Retinal pigment epithelial cell (primary cell): ENCODE data around the gene ARHGAP24.
A peak's percentile ranks its signal among the peaks of the same experiment; 100 is the strongest.

Experiments used
- DNase-seq: peaks from one replicate; pipeline ENCODE4 v3.0.0-alpha.2; 2010; ENCODE audit warnings: low read depth
- H3K4me3 ChIP-seq: 2 replicates; pipeline ENCODE4 v1.5.1; 2011; ENCODE audit warnings: mild to moderate bottlenecking, low read length, control low read depth, moderate library complexity
- CTCF ChIP-seq: conservative IDR thresholded peaks from 2 replicates; pipeline ENCODE4 v1.5.1; 2011; ENCODE audit warnings: low read depth, low read length, control low read depth, inconsistent platforms

The ARHGAP24 gene

GRCh38 chr4:85681221-85681657 lies 206.3 kb downstream of the ARHGAP24 start:
- TF ChIP-seq CTCF: no peak
- peak; percentile 88 for DNase-seq
- H3K4me3 ChIP-seq: no peak overlapping the region

- DNase-seq: no peak
- TF ChIP-seq CTCF: no peak
Measured at GRCh38 chr4:85681921-85682320, 207.0 kb downstream of the ARHGAP24 start.

GRCh38 chr4:85682391-85682790 lies 207.4 kb downstream of the ARHGAP24 start:
- no peak for DNase-seq

More at GRCh38 chr4:85681921-85682320, 207.0 kb downstream of the ARHGAP24 start:
- H3K4me3 ChIP-seq: no peak overlapping the region

GRCh38 chr4:85684676-85685075 lies 209.7 kb downstream of the ARHGAP24 start:
- DNase-seq: no peak
- H3K4me3 ChIP-seq: no peak overlapping the region
- no peak for TF ChIP-seq CTCF

More at GRCh38 chr4:85682391-85682790, 207.4 kb downstream of the ARHGAP24 start:
- TF ChIP-seq CTCF: no peak
- H3K4me3 ChIP-seq: no peak overlapping the region

DNA sequence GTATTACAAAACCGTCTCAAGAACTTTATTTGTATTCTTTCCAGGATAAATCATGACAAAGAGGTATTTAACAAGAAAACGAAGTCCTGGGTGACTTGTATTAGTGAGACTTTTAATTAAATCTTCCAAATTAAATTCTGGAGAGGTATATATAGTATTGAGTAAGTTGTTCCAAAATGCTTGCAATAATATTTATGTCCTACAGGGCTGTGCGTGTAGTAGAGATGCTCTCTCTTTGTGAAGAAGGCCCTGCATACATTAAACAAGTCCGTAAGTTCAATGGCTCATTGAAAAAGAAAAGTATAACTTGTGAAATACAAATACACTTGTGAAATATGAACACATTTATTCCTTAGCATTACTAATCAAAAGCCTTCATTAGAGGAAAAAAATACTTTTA lies 211.4 kb downstream of the ARHGAP24 start:
- no peak for TF ChIP-seq CTCF
- DNase-seq: no peak
- no peak overlapping the region for H3K4me3 ChIP-seq

DNA sequence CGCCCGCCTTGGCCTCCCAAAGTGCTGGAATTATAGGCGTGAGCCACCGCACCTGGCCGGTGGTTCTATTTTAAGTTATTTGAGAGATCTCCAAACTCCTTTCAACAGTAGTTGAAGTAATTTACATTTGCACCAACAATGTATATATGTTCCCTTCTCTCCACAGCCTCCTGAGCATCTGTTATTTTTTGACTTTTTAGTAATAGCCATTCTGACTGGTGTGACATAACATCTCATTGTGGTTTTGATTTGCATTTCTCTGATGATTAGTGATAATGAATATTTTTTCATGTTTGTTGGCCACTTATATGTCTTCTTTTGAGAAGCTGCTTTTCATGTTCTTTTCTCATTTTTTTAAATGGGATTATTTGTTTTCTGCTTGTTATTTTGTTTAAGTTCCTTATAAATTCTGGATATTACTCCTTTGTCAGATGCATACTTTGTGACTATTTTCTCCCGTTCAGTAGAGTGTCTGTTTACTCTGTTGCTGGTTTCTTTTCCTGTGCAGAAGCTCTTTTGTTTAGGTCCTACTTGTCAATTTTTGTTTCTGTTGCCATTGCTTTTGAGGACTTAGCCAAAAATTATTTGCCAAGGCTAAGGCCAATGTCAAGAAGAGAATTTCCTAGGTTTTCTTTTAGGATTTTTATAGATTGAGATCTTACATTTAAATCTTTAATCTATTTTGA lies 213.2 kb downstream of the ARHGAP24 start:
- H3K4me3 ChIP-seq: no peak overlapping the region
- no peak for DNase-seq
- no peak for TF ChIP-seq CTCF

DNA sequence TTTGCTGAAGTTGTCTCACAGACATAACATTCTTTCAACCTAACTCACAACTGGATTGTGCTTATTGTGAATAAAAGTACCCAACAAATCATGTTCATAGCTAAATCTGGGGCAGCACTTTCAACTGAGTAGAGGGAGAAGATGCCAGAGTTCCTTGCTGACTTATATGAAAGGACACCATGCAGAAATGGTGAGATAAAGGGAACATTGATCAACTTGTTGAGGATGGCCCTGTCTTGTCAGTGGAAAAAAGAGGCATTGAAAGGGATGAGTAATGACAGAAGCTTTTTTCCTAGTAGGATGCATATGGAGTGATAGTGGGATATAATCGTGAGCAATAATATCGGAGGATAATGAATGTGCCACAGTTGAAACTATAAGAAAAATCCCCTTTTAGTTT lies 221.7 kb downstream of the ARHGAP24 start:
- DNase-seq: no peak
- no peak overlapping the region for H3K4me3 ChIP-seq
- no peak for TF ChIP-seq CTCF
